Skin epidermis (tissue), 12 donors: ENCODE measurements around the gene AGBL1.

Experiments
- H3K27ac ChIP-seq, 21 experiments: fragments of 200-600 bp; sonication (generic) in 11 of 21; one replicate each; pipeline ENCODE4 v1.5.0; 2020; ENCODE audit warnings: mild to moderate bottlenecking in 3 of 21, inconsistent platforms in 2 of 21, moderate library complexity in 2 of 21
- H3K4me3 ChIP-seq, 7 experiments: fragments of 200-600 bp; sonication (generic) in 2 of 7; one replicate each; pipeline ENCODE4 v1.5.0; 2020; ENCODE audit warnings: inconsistent platforms in 2 of 7, mild to moderate bottlenecking in 2 of 7, moderate library complexity in 1 of 7

AGBL1 gene

DNA sequence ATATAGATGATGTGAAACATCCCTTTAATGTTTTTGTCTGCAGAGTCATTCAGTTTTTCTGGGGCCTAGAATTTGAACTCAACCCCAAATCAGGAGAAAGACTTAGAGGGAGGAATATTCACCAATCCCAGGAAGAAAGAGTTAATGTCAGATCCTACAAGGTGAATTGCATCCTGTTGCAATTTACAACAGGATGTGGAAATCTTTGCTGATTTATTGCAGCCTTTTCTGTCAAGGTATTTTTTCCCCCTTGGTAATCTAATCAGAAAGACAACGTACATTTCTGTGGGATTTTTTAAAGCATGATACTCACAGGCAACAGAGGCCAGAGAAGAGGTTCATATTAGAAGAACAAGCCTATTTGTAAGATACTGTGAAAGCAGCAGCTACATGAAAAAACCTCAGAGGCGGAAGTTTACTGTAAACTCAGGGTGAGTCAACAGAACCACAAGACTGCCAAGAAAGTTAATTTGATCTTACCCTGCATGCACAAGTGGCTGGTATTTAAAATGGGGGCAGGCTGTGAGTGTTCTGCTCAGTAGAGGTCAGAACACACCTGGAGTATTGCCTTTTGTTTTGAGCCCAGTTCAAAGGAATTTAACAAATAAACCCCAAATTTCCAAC lies 531.9 kb downstream of the AGBL1 start:
- H3K4me3 ChIP-seq = no peak overlapping the region

DNA sequence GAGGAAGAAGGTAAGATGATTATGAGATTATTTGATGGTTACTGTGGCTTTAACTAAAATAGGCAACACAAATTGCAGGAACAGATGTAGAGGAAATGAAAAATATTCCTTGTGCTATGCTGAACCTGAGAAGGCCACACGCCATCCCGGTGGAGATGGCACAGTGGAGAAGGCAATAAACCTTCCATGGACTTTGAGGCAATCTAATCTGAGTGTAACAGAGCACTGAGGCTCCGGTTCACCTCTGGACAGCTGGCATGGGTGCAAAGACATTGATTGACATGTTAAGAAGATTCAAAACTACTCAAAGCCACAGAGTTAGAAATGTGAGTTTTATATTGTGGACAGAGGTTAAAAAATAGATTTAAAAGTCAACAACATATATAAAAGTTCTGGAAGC lies 535.7 kb downstream of the AGBL1 start:
- H3K27ac ChIP-seq = no peak overlapping the region

More for the DNA sequence above, 531.9 kb downstream of the AGBL1 start:
- H3K27ac ChIP-seq = peak overlapping the region in 3 of 21 experiments; percentile 66 to 70 (median 67)

DNA sequence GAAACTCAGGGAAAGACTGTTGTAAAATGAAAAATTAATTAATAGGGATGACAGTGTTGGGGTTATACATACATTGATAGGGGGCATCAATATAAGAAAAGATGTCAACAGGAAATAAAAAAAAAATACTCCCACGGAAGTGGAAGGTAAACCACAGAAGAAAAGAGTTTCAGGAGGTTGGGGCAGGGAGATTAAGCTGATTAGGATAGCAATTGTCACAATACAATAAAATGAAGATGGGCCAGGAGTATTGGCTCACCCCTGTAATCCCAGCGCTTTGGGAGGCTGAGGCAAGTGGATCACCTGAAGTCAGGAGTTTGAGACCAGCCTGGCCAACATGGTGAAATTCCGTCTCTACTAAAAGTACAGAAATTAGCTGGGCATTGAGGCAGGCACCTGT lies 536.1 kb downstream of the AGBL1 start:
- Histone ChIP-seq H3K4me3 (no peak overlapping the region), H3K27ac (no peak overlapping the region)

More for the DNA sequence above, 535.7 kb downstream of the AGBL1 start:
- no peak overlapping the region for H3K4me3 ChIP-seq

DNA sequence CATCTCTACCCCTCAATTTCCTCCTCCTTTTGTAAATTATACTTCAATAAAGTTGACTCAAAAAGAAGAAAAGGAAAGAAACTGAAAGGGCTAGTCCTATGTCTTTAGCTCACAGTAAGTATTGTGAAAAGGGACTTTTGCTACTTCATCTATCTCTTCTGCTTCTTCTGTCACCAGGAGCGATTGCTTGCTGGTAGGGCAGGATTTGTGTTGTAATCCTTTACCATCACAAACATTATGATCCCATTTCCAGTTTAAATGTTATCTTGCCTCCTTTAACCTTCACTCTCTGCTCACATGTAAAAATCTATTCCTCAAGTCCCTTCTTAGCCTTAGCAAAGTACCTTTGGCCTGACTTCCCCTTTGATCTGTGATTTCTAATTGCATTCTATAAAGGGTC lies 537.1 kb downstream of the AGBL1 start:
- Histone ChIP-seq H3K4me3 (no peak overlapping the region), H3K27ac (no peak overlapping the region)

DNA sequence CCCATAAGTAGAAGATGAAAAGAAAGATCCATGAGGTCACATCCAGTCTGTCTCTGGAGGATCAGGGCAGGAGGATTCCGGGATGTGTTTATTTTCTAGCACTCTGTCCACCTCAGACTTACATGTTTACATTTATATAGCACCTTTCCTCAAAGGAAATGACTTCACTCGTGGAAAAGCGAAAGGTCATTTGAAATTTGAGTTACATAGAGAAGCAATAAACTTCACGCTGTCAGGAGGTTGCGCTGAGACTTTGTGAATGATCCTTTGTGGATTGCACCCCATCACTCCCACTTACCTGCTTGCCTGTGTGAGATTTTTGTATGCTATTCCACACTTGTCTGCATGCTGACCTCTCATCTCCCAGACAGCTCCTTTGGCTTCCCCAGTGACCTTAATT lies 540.5 kb downstream of the AGBL1 start:
- no peak overlapping the region for H3K27ac ChIP-seq
- no peak overlapping the region for H3K4me3 ChIP-seq

DNA sequence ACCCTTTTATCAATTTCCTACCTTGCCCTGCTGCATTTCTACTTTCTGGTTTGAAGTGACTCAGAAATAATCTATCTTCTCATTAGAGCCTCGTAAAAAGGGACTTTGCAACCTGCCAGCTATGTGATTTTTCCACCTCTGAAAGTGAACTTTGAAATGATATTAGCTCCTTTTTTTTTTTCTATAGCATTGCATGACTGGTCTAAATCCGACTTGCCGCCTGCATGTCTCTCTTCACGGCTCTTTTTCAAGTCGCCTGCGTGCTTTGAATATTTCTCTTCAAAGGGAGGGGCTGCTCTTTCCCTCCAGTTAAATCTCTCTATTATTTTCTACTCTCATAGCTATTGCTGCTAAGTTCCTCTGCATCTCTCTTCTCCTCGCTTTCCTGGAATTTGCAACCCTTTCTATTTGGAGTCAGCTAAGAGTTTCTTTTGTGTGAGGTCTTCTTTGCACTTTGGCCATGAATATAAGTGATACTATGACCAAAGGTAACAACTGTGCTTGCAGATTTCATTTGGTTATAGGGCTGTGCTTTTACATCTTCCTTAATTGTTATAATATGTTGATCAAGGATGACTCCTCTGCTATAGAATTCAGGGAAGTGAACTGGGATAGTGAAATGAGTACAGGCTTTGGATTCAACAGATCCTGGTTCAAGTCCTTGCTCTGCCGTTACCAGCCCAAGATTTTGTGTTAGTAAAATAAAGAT lies 541.1 kb downstream of the AGBL1 start:
- Histone ChIP-seq H3K4me3 (no peak overlapping the region), H3K27ac (no peak overlapping the region)

DNA sequence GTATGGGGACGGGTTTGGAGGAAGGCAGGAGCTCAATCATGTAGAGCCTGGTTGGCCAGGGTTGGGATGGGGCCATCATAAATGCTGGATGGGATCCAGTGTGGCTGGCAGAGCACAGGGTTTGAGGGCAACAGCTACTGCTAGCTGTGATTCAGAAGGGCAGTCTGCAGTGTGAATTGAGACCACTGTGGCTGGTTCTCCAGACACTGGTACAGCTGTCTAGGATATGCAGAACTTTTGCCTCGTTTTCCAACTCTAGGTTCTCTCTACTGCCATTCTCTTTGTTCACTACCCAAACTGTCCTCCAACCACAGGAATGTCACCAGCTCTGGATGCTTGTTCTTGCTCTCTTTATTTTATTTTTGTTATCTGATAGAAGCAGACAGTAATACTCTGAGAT lies 543.6 kb downstream of the AGBL1 start:
- H3K4me3 ChIP-seq = no peak overlapping the region

DNA sequence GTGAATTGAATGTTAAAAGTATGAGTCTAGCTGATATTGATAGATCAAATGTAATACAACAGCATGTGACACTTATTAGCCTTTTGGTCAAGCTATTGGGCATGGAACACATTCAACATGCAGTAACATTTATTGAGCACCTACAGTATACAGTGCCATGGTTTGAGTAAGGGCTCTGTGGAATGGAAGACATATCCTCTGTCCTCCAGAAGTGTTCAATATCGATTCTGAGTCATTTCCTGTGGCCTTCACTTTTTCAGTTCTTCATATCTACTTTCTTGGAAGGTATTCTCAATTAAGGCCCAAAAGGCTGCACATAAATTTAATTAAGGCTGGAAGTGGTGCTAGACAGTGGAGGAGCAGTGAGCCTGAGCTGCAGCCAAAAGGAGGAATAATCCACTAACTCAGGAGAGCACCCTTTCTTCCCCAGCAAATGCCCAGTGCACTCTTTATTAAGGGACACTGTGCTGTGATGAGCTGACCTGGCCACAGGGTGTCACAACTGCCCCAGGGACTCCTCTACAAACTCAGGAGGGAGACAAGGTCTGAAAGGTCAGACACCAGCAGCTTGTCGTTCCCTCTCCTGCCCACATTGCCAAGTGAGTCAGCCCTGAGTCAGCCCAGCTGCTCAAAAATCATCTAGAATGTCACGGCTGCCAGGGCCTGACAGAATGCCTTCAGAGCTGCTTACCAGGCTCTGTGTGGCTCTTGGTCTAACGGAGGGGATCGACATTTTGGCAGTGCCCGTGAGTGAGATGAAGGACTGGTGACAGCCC lies 544.8 kb downstream of the AGBL1 start:
- no peak overlapping the region for H3K27ac ChIP-seq
- H3K4me3 ChIP-seq = no peak overlapping the region

More for the DNA sequence above, 543.6 kb downstream of the AGBL1 start:
- H3K27ac ChIP-seq = no peak overlapping the region

DNA sequence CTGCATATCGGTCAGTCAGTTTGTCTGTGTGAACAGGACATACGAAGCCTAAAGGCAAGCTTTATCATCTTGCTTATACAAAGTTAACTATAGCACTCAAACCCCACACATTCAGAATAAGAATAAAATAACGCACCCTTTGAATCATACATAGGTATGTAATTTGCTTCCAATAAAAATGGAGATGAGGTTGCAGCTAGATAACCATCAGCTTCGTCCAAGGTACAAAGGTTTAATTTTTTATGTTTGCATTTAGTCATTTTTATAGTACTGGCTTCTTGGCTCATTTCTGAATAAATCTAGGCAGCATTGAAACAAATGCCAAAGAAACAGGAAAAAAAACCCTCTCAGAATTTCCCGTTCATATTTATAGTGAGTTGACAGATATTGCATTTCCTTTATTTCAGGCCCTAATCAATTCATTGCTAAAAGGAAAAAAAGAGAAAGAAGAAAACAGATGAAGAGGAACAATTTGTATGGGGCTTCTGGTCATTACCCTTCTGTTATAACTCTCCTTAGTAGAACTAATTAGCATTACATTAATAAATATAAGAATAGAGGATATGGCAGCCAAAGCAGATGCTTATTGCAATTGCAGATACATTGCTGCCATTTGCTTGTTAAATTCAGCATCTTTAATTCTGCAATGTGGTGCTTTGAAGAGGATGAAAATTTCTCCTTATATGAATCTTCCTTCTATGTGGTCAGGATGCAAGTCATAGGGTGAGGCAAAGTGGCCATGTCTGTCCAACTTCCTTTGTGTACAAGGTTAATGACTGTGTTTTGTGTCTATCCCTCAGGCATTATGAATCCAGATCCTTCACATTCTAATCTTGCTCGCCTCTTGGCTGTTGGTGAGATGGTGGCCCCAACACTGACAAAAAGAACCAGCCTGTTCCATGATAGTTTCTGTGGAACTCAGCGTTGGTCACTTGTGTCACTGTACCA lies 550.0 kb downstream of the AGBL1 start:
- H3K4me3 ChIP-seq = no peak overlapping the region
- H3K27ac ChIP-seq = no peak overlapping the region

DNA sequence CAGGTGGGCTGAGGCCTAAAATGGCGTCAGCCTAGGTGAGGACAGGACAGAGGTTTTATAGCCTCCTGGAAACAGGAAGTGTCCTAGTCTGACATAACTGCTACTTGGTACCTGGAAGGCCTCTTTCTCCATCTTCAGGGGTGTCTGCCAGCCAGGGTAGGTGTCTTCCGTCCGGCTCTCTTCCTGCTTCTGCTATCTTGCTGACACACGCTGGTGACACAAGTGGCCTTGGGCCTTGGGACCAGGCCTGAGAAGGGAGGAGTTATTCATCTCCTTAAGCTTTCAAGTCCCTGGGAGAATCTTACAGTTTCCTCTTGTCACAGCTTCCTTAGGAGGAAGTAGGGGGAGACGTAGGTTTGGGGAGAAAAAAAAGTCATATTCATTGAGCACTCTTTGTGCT lies 551.3 kb downstream of the AGBL1 start:
- Histone ChIP-seq H3K27ac (no peak overlapping the region), H3K4me3 (no peak overlapping the region)

DNA sequence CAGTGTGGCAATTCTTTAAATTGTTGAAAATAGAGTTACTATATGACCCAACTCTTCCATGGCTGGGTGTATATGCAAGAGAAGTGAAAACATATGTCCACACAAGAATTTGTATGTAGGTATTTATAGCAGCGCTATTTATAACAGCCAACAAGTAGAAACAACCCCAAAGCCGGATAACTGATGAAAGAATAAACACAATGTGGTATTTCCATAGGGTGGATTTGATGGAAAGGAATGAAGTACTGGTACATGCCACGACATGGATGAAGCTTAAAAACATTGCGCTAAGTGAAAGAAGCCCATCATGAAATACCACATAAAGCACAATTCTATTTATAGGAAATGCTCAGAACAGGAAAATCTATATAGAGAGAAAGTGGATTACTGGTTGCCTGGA lies 554.5 kb downstream of the AGBL1 start:
- H3K27ac ChIP-seq = no peak overlapping the region
- no peak overlapping the region for H3K4me3 ChIP-seq

DNA sequence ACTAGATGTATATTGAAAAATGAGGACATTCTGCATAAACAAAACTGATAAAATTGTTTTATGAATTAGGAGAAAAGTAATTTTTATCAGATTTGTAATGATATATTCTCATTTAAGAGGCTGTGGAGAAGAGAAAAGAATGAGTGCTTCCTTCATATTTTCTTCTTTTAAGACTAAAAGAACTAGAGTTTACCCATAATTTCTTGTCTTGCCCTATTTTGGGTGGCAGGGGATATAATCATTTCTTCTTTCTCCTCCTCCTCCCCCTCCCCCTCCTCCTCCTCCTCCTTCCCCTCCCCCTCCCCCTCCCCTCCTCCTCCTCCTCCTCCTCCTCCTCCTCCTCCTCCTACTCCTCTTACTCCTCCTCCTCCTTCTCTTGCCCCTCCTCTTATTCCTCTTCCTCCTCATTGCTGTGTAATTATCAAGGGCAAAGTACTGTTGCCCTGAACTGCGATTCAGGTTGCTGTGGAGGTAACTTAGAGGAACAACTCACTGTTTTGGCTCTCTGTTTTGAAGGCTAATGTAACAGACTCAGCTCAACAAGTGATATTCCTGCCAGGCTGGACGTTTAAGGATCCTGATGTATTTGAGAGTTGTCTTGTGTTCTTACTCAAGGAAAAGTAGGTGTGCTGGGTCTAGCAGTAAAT lies 555.4 kb downstream of the AGBL1 start:
- Histone ChIP-seq H3K4me3 (no peak overlapping the region), H3K27ac (no peak overlapping the region)

DNA sequence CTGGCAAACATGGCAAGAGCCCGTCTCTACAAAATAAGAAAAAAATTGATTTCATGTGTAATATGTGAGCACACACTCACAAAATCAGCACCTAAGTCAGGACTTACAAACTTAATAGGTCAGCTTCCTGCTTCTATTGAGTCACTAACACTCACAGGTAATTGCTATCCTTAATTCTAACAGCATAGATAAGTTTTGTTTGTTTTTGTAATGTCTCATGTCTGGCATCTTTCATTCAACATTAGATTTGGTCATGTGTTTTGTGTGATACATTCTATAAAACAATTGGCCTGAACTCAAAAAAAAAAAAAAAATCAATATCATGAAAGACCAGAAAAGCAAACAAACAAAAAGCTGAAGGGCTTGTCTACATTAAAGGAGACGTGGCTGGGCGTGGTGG lies 564.7 kb downstream of the AGBL1 start:
- Histone ChIP-seq H3K4me3 (no peak overlapping the region), H3K27ac (no peak overlapping the region)

DNA sequence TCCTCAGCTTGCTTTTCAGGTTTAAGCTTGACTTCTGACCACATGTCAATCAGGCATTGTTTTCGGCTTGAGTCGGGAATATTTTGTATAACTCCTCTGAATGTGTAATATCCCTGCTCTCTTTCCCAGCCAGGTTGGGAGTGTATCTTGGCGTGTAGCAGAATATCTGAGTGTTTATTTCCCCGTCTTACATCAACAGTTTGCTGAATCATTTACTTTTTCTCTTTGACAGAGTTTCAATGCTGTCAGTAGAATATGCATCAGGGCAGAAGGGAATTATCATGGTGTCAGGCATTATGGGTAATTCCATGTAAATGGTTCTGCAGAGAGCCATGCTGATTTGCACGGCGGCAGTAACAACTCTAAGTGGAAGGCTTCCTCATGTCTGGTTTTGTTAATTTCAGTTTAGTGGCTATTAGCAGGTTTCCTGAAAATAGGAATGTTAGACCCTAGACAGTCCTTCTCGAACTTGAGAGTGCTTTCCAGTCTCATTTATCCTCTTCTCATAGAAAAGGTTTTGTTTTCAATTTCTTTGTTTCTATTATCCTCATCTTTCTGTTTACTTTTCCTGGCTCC lies 566.3 kb downstream of the AGBL1 start:
- peak overlapping the region in 1 of 21 experiments; percentile 10 for H3K27ac ChIP-seq
- no peak overlapping the region for H3K4me3 ChIP-seq

DNA sequence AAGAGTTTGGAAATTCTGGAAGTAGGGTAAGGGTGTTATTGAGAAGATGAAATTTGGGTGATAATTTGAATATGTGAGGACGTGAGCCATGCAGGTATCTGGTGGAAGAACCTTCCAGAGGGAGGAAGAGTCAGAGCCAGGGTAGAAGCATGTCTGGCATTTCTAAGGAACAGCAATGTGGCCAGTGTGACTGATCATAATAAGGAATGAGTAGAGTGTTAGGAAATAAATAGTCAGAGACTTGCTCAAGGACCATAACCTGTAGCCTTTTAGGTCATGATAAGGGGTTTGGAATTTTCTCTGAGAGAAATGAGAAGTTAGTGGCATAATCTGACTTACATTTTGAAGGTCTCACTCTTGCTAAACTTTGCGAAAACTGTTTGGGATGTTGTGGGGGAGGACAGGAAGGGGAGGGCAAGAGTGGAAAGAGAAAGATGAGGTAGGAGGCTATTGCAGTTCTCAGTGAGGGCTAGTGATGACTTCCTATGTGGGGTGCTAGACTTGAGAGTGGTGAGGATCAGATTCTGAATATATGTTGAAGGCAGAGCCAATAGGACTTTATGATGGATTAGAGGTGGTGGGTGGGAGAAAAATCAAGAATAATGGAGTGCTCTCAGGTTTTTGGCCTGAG lies 568.3 kb downstream of the AGBL1 start:
- H3K27ac ChIP-seq = no peak overlapping the region
- H3K4me3 ChIP-seq = no peak overlapping the region

DNA sequence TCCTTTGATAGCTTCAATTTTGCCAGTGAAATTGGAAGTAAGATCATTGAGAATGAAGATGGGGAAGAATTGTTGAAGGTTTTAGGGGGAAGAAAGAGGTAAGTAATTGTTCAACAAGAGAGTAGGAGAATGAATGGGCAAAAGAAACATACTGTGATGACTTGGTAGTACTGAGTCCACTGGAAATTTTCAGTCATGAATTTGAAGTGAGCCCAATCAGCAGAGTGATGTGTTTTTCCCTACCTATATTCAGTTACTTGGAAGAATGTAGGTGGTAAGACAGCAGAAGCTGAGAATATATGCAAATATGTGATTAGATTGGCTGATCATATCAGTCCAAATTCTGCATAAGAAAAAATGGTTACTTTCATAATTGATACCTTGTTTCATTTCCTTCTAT lies 569.6 kb downstream of the AGBL1 start:
- no peak overlapping the region for H3K27ac ChIP-seq
- H3K4me3 ChIP-seq = no peak overlapping the region

DNA sequence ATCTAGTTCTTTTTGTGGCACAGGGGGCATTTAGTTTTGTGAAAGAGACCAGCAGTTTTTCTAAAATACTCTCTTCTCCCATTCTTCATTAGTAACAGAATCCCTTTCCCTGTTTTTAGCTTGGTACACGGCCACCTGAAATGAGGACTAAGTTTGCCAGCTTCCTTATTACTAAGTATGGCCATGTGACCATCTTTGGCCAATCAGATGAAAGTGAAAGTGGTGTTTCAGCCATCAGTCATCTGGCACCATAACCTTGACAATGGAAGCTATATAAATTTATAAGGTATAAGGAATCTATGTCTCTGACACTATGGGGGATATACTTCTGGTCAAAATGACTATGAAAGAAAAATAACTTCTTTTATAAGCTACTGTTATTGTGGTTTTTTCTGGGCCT lies 570.4 kb downstream of the AGBL1 start:
- Histone ChIP-seq H3K4me3 (no peak overlapping the region), H3K27ac (no peak overlapping the region)

DNA sequence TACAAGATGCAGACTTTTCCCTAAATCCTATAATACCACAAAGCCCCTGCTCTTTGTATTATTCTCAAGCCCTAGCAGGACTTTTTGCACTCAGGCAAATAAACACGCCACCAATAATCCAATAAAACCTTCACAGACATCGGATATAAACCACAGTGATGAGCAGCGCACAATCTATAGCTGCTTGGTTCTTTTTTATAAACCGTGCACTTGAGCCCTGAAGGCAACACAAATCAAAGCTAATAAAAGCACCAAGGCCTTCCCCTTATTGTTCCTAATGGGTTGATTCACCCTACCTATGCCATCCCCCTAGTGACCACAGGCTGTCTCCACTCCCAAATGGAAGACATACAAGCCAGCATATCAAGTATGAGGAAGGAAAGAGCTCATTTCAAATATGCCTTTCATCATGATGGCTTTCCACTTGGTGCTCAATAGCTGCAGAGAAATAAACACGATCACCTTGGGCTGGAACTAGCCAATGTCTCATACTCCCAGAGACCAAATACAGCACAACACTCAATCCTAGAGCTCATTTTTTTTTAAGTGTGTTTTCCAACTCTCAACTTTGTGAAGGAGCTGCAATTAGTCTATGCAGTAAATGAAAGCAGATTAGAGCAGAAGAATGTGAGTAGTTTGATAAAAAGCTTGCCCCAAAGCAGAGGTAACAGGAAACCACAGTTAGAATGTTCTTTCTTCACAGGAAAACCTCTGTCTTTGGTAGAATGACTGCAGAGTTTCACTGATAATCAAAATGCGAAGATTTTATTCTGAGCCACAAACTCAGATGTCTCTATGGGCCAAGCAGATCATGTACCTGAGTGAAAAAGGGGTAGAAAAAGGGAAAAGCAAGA lies 573.9 kb downstream of the AGBL1 start:
- H3K4me3 ChIP-seq = no peak overlapping the region

More for the DNA sequence above, 573.9 kb downstream of the AGBL1 start:
- peak overlapping the region in 5 of 21 experiments; percentile 16 to 77 (median 62) for H3K27ac ChIP-seq
